ENCODE measurements around the gene EMX2.

Gene EMX2

DNA sequence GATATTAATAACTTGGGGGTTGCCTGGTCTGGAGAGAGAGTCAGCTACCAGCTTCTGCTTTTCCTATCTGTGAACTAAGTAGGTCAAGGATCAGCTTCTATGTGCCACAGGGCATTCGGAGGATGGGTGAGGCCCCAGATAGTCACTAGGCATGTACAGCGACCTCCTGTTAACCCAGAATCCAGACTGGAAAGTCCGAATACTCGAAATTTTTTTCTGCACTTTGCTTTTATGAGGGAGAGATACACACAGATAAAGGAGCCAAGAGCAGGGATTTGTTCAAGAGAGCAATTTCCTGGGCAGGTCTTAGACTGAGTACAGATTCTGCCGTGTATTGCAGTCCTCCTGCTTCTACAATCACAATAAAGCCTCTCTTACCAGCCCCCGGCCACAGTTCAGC, 54.2 kb downstream of the EMX2 start:
- no peak for DNase-seq
- no peaks in the 10 kb centered on the region for H3K36me3 ChIP-seq (replicated peaks)
- TF ChIP-seq, protein P1, sequence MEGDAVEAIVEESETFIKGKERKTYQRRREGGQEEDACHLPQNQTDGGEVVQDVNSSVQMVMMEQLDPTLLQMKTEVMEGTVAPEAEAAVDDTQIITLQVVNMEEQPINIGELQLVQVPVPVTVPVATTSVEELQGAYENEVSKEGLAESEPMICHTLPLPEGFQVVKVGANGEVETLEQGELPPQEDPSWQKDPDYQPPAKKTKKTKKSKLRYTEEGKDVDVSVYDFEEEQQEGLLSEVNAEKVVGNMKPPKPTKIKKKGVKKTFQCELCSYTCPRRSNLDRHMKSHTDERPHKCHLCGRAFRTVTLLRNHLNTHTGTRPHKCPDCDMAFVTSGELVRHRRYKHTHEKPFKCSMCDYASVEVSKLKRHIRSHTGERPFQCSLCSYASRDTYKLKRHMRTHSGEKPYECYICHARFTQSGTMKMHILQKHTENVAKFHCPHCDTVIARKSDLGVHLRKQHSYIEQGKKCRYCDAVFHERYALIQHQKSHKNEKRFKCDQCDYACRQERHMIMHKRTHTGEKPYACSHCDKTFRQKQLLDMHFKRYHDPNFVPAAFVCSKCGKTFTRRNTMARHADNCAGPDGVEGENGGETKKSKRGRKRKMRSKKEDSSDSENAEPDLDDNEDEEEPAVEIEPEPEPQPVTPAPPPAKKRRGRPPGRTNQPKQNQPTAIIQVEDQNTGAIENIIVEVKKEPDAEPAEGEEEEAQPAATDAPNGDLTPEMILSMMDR (IDR thresholded peaks at IDR 0.05; ENCODE audit: low read depth, low read length, missing control alignments) = no peak
- no peak overlapping the region for H3K27ac ChIP-seq
- in situ Hi-C loops (cut with HindIII; ENCODE audit: low pct_ligation_motif_present, low sequenced_read_pairs) = no loop called here
- H3K27me3 ChIP-seq (replicated peaks) = no peaks in the 10 kb centered on the region
- no peak overlapping the region for H3K4me3 ChIP-seq (ENCODE audit: low read depth, low read length)

DNA sequence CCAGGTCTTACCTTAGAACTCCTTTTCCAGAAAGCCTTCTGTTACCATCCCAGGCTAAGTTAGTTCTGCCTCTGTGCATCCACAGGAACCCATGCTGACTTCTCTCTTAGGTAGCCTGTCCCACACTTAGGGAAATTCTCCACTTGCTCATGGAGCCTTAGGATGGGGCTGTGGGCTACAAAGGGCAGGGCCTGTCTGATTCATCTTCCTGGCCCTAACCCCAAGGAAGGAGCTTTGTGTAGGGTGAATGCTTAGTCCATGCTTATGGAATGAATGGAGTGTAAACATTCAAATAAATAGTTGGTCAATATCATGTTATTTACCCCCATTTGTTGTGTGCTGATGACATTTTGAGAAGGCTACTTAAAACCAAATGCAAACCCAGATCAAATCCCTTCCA, 54.7 kb downstream of the EMX2 start:
- Histone ChIP-seq H3K27me3 (replicated peaks) (no peaks in the 10 kb centered on the region), H3K36me3 (replicated peaks) (no peaks in the 10 kb centered on the region), H3K27ac (no peak overlapping the region), H3K4me3 (ENCODE audit: low read depth, low read length) (no peak overlapping the region)
- TF ChIP-seq, protein P1 (IDR thresholded peaks at IDR 0.05; ENCODE audit: low read depth, low read length, missing control alignments) = no peak
- in situ Hi-C loops (cut with HindIII; ENCODE audit: low pct_ligation_motif_present, low sequenced_read_pairs) = no loop called here
- no peak for DNase-seq
